Muscle layer of colon (tissue), 2 donors: Measurements from ENCODE around the gene RDH13.
"Not testable (repeated sequence)": the region's sequence is repeated elsewhere in the genome, so short reads cannot be mapped to it uniquely, and the experiment has no call there.

ENCODE experiments used
- H3K27ac ChIP-seq: one replicate; pipeline ENCODE4 v1.7.0; 2013; ENCODE audit warnings: low read depth, mild to moderate bottlenecking, low read length, moderate library complexity
- H3K27me3 ChIP-seq, 2 donors: one replicate each; pipeline ENCODE4 v1.7.0; 2013; ENCODE audit warnings: low read length in 2 of 2, mild to moderate bottlenecking in 2 of 2; ENCODE audit not compliant: insufficient read depth in 2 of 2, control insufficient read depth in 1 of 2
- H3K36me3 ChIP-seq: one replicate; pipeline ENCODE4 v1.7.0; 2013; ENCODE audit warnings: mild to moderate bottlenecking, low read length; ENCODE audit not compliant: insufficient read depth
- H3K4me1 ChIP-seq: one replicate; pipeline ENCODE4 v1.7.0; 2013; ENCODE audit warnings: mild to moderate bottlenecking, low read length; ENCODE audit not compliant: insufficient read depth
- H3K4me3 ChIP-seq, 2 donors: one replicate each; pipeline ENCODE4 v1.7.0; 2013; ENCODE audit warnings: low read length in 2 of 2, low read depth in 1 of 2, mild to moderate bottlenecking in 1 of 2, moderate library complexity in 1 of 2
- H3K9ac ChIP-seq: one replicate; pipeline ENCODE4 v1.7.0; 2013; ENCODE audit warnings: low read length
- H3K9me3 ChIP-seq: one replicate; pipeline ENCODE4 v1.7.0; 2013; ENCODE audit warnings: mild to moderate bottlenecking, low read length
- donor health status: abdominal sarcoma.
- donor health status: Adenocarcinoma of cecum.

RDH13 gene

GRCh38 chr19:54998751-54999239 lies 64.2 kb downstream of the RDH13 start:
- H3K4me3 ChIP-seq, H3K27me3 ChIP-seq, H3K9ac ChIP-seq, H3K27ac ChIP-seq, H3K9me3 ChIP-seq, H3K36me3 ChIP-seq, H3K4me1 ChIP-seq: not testable (repeated sequence)

- Histone ChIP-seq H3K4me3 (no peak overlapping the region), H3K9me3 (no peaks in the 10 kb centered on the region), H3K27ac (no peak overlapping the region), H3K27me3 (no peaks in the 10 kb centered on the region), H3K36me3 (no peaks in the 10 kb centered on the region), H3K4me1 (no peaks in the 10 kb centered on the region), H3K9ac (no peak overlapping the region)
These were observed 67.4 kb downstream of the RDH13 start for GRCh38 chr19:54995561-54995960.
